T-helper 2 cell (primary cell): ENCODE measurements around the gene MAP3K2.
"Not testable (repeated sequence)": the region's sequence is repeated elsewhere in the genome, so short reads cannot be mapped to it uniquely, and the experiment has no call there.

Experiments
- DNase-seq, 5 experiments: peaks; one replicate each; pipeline versions ENCODE4 v3.0.0 to v3.0.0-alpha.2; 2012 to 2022

Gene MAP3K2

DNA sequence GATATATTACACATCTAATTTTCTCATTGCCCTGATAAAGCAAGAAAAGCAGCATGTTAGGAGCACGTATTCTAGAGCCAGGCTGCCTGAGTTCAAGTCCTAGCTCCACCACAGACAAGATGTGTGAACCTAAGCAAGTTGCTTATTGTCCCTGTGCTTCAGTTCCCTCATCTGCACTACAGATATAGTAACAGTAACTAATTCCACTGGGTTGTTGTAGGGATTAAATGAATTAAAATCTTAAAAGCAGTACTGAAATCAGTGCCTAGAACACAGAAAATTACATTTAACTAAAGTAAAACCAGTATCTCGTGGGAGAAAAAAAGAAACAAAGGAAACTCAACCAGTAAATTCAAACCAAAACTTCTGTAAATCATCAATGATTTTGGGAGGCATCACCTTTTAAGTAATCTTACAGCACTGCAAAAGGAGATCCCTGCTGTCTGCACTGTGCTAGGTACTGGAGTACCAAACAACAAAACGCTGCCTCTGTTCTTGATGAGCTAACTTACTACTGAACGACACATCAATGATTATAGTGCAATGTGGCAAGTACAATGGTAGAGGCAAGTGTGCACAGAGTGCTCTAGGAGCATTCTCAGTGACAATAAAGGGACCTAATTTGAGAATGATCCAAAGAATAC is 7.9 kb downstream of the MAP3K2 start:
- no peak for DNase-seq

GRCh38 chr2:127378720-127379119 is 9.1 kb downstream of the MAP3K2 start:
- no peak for DNase-seq

DNA sequence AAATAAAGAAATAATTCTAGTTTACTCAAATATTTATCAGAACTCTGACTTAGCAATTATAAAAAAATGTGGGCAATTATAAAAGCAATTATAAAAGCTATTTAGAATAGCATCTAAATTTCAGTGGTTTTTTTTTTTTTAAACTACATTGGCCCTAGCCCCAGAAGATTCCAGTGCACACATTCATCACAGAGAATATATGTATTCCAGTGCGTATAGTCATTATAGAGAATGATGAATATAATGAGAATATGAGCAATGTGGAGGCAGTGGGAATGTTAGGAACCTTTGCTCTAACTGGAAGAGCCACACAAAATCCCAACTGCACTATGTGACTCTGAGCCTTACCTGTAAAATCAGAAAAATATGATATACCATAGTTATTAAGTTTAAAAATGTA is 10.5 kb downstream of the MAP3K2 start:
- no peak for DNase-seq

GRCh38 chr2:127376257-127376656 is 11.5 kb downstream of the MAP3K2 start:
- DNase-seq = no peak

DNA sequence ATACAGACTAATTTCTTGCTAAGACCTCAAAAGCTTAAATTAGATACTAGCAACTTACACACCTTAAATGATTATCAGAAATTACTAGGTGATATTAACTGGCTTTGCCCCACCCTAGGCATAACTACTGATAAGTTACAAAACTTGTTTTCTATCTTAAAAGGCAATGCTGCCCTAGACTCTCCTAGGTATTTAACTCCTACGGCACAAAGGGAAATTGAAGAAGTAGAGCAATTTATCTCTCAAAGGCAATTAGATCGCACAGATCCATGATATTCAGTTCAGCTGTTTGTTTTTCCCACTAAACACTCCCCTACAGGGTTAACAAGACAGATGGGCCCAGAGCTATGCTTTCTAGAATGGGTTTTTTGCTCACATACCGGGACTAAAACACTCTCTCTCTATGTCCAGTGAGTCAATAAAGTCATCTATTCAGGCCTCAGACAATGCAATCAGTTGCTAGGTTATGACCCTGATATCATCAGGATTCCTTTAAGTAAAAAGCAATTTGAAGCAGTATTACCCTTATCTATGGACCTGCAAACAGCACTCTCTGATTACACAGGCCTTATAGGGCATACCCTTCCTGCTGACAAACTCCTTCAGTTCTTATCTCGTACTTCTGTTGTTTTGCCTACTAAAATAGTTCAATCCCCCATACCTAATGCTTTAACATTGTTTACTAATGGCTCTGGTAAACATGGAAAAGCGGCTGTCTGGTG is 14.3 kb downstream of the MAP3K2 start:
- no peak for DNase-seq

DNA sequence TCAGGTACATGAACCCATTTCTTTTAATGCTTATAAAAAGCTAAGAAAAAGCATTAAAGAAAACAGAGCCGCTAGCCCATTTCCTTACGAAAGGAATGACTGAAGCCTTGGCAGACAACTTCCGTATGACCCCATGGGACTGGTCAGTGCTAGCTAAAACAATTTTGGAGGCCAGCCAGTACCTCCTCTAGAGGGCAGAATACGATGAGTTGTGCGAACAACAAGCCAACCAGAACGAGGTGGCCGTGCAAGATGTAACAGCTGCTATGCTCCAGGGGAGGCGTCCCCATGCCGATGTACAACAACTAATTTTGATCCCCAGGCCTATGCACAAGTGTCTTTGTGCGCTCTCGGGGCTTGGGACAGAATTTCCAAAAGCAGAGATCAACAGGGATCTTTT is 16.7 kb downstream of the MAP3K2 start:
- no peak for DNase-seq

- no peak for DNase-seq
Measured at GRCh38 chr2:127370010-127370409, 17.8 kb downstream of the MAP3K2 start.

GRCh38 chr2:127365211-127365643 is 22.5 kb downstream of the MAP3K2 start:
- no peak for DNase-seq

DNA sequence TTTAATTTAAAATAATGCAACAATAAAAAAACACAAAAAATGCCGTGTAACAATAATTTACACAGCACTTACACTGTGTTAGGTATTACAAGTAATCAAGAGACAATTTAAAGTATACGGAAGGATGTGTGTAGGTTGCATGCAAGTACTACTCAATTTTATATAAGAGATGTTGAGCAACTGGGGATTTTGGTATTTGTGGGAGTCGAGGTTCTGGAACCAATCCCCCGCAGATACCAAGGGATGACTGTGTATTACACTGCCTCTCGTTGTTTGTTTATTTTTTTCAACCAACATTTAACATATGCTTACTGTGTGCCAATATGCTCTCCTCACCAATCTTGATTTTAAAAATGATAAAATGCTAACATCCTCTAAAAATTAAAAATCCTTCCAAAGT is 24.8 kb downstream of the MAP3K2 start:
- DNase-seq = no peak

GRCh38 chr2:127361929-127362885 is 25.6 kb downstream of the MAP3K2 start:
- no peak for DNase-seq

DNA sequence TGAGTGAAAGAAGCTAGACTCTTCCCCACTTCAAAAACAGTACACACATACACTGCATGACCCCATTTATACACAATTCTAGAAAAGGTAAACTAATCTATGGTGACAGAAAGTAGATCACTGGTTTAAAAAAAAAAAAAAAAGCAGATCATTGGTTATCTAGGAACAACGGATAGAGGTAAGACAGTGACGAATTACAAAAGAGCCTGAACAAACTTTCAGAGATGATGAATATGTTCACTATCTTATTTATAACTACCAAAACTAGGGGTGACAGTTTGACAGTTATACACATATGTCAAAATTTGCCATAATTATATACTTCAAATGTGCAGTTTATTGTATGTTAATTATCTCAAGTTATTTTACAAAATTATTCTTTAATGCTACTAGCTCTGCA is 27.5 kb downstream of the MAP3K2 start:
- no peak for DNase-seq

DNA sequence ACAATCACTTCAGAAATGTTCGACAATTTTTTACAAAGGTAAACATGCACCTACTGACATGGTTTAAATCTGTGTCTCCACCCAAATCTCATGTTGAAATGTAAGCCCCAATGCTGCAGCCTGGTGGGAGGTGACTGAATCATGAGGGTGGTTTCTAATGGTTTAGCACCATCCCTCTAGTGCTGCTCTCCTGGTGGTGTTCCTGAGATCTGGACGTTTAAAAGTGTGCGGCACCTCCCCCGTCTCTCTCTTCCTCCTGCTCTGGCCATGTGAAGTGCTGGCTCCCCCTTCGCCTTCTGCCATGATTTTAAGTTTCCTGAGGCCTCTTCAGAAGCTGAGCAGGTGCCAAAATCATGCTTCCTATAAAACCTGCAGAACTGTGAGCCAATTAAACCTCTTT is 28.3 kb downstream of the MAP3K2 start:
- no peak for DNase-seq

DNA sequence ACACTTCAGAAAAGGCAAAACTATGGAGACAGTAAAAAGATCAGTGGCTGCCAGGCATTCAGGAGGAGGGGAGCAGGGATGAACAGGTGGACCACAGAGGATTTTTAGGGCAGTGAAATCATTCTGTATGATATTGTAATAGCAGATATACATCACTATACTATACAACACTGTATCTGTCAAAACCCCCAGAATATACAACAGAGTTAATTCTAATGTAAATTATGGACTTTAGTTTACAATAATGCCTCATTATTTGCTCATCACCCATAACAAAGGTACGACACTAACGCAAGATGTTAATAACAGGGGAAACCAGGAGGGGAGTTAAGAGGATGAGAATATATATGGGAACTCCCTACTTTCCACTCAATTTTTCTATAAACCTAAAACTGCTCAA is 28.8 kb downstream of the MAP3K2 start:
- DNase-seq = no peak

- no peak for DNase-seq
Measured at GRCh38 chr2:127358044-127358443, 29.7 kb downstream of the MAP3K2 start.

GRCh38 chr2:127357591-127357990 is 30.2 kb downstream of the MAP3K2 start:
- DNase-seq = no peak

- DNase-seq = no peak
Measured at GRCh38 chr2:127356531-127356930, 31.2 kb downstream of the MAP3K2 start.

GRCh38 chr2:127355407-127356008 is 32.3 kb downstream of the MAP3K2 start:
- peak in 3 of 5 experiments; percentile 9 to 63 (median 11) for DNase-seq

GRCh38 chr2:127353873-127354676 is 33.7 kb downstream of the MAP3K2 start:
- not testable (repeated sequence) for DNase-seq

- DNase-seq = not testable (repeated sequence)
Measured at GRCh38 chr2:127353223-127353622, 34.6 kb downstream of the MAP3K2 start.

DNA sequence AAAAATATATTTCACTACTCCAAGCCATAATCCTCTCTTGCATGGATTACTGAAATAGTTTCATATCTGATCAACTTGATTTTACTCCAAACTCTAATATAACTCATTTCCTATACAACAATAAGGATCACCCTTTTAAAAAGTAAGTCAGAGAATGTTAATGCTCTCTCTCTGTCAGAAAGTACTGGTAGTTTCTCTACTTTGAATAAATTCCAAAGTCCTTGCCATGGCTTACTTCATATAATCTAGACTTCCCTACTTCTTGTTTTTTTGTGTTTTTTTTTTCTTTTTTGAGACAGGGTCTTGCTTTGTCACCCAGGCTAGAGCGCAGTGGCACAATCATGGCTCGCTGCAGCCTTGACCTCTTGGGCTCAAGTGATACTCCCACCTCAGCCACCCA is 36.2 kb downstream of the MAP3K2 start:
- no peak for DNase-seq

- DNase-seq = no peak
Measured at GRCh38 chr2:127348426-127349000, 39.3 kb downstream of the MAP3K2 start.
